Activated T-cell treated with anti-CD3 and anti-CD28 coated beads, Interleukin-2, amount 50 U/mL, for 48 hours (primary cell): ENCODE data around the gene SLAIN1.

Experiments
- DNase-seq, 2 experiments: peaks; one replicate each; pipeline ENCODE4 v3.0.0-alpha.2; 2020

SLAIN1 gene

GRCh38 chr13:77715233-77715891 lies 17.9 kb downstream of the SLAIN1 start:
- DNase-seq, result no peak

- no peak for DNase-seq
These were observed 19.2 kb downstream of the SLAIN1 start for GRCh38 chr13:77716692-77717091.

- no peak for DNase-seq
These were observed 20.0 kb downstream of the SLAIN1 start for GRCh38 chr13:77717508-77717907.

GRCh38 chr13:77719128-77719527 lies 21.6 kb downstream of the SLAIN1 start:
- DNase-seq, result no peak

- DNase-seq, result no peak
These were observed 23.5 kb downstream of the SLAIN1 start for GRCh38 chr13:77720988-77721387.

GRCh38 chr13:77724092-77724491 lies 26.6 kb downstream of the SLAIN1 start:
- no peak for DNase-seq

- DNase-seq, result no peak
These were observed 27.6 kb downstream of the SLAIN1 start for GRCh38 chr13:77725071-77725470.

- DNase-seq, result no peak
These were observed 31.0 kb downstream of the SLAIN1 start for GRCh38 chr13:77728265-77729125.

- peak; percentile 57 to 60 for DNase-seq
These were observed 32.2 kb downstream of the SLAIN1 start for GRCh38 chr13:77729502-77730221.

- DNase-seq, result no peak
These were observed 33.1 kb downstream of the SLAIN1 start for GRCh38 chr13:77730572-77730971.

GRCh38 chr13:77732287-77732686 lies 34.8 kb downstream of the SLAIN1 start:
- DNase-seq, result no peak

GRCh38 chr13:77733674-77734073 lies 36.2 kb downstream of the SLAIN1 start:
- no peak for DNase-seq

GRCh38 chr13:77737583-77738200 lies 40.2 kb downstream of the SLAIN1 start:
- peak in 1 of 2 experiments; percentile 39 for DNase-seq

- no peak for DNase-seq
These were observed 42.7 kb downstream of the SLAIN1 start for GRCh38 chr13:77740097-77740735.

GRCh38 chr13:77740931-77741596 lies 43.6 kb downstream of the SLAIN1 start:
- no peak for DNase-seq

- DNase-seq, result no peak
These were observed 44.1 kb downstream of the SLAIN1 start for GRCh38 chr13:77741597-77741972.

- DNase-seq, result no peak
These were observed 45.3 kb downstream of the SLAIN1 start for GRCh38 chr13:77742801-77743200.

- DNase-seq, result no peak
These were observed 48.3 kb downstream of the SLAIN1 start for GRCh38 chr13:77745784-77746183.

- DNase-seq, result no peak
These were observed 51.9 kb downstream of the SLAIN1 start for GRCh38 chr13:77749344-77749880.

GRCh38 chr13:77751513-77752456 lies 54.3 kb downstream of the SLAIN1 start:
- DNase-seq, result peak; percentile 37 to 44
